ENCODE results near the gene SPTLC3. TPM values are rescaled to one million over a fixed set of nuclear protein-coding genes. Genes with fewer than 3 reads are reported as not detected.

Gene SPTLC3
- total RNA-seq, 1 experiment from 2014 or later = 16.1 TPM

DNA sequence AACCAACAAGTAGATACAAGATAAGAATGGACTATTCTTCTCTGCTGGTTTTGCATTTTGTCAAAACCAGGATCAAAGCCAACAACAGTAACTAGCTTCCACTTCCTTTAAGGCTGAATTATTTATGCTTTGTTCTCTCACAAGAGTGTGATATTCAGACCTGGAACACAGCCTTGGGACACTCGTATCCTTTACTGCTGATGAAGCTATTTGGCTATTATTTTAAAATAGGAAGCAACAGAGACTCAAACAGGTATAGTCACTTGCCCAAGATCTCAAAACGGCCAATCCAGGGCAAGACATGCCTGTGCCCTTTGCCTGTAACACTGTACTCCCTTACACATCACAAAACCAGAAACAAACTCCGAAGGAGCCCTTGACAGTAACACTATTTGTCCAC is 19.9 kb downstream of the SPTLC3 start:
- DNase-seq (ENCODE audit: extremely low read depth, low read depth) = peak; percentile 47

DNA sequence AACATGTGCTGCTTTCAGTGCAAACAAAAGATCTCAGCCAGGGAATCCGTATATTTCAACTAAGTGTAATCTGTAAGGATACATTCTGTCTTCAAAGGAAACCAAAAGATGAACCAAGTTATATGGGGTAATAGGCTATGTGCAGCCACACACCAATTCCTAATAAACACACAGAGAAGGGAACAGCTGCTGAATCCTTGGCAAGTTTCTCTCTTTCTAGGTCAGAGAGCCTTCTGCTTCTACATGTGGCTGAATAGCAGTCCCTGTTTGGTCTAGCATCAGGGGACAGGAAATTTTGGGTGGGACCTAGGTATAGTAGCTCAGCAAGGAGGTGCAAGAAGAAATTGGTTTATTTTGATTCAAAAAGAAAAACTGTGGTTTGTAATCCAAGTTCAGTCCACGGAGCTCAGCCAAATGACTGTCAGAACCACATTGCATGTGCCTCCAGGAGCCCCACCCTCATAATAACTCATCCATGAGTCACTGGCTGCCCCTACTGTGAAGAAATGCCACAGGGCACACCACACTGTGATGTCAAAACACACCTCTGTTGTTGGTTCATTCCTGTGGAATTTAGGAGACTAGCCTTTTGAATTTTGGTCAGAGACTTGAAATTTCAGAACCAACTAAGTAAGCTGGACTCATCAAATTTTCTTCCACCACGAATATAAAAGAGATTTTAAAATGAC is 21.1 kb downstream of the SPTLC3 start:
- DNase-seq (ENCODE audit: extremely low read depth, low read depth) = peak; percentile 86

DNA sequence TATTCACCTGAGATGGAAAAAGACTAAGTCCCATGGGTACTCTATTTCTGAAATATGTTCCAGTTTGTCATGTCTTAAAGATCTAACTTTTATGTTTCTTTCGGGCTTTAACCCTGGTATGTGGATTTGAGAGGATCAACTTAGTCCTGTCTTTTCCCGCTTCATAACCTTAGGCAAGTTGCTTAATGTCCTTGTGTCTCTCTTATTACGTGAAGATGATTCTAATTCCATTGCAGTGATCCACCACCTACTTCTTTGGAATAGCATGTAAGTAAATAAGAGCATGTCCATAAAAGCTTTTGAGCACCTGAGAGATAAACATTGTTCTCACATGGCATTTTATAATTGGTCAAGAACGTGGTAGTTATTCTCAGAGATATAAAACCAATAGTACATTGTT is 23.0 kb downstream of the SPTLC3 start:
- DNase-seq (ENCODE audit: extremely low read depth, low read depth) = no peak

DNA sequence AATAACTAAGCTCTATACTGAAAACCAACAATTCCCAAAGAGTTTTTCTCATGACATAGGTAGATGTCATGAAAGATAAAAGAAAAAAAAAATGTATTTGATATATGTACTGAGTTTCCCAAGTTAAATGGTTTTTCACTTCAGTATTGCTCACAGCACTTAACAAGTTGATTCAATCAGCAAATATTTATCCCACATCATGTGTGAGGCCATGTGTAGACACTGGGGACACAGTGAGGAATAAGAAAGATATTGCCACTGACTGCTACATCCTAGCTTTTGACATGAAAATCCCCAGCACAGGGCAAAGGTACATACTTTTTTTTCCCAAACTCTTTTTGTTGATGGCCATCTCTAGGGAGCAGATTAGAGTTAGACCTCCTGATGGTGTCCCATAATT is 25.3 kb downstream of the SPTLC3 start:
- no peak for DNase-seq (ENCODE audit: extremely low read depth, low read depth)

DNA sequence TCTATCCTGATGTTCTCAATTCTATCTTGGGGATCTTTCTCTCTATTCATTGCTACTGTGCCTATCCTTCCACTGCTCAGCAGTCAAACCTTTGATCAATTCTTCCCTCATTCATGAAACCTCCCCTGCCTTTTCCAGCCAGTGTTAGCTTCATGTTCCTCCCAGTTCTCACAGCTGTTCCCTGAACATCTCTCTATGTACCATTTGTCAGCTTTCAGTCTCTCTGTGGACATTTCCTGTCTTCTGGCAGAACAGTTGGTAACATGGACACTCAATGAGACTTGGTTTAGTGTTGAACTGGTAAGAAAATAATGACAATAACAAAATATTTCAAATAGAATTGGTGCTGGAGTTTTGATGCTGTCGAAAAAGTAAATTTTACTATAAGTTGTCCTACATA is 26.2 kb downstream of the SPTLC3 start:
- no peak for DNase-seq (ENCODE audit: extremely low read depth, low read depth)

DNA sequence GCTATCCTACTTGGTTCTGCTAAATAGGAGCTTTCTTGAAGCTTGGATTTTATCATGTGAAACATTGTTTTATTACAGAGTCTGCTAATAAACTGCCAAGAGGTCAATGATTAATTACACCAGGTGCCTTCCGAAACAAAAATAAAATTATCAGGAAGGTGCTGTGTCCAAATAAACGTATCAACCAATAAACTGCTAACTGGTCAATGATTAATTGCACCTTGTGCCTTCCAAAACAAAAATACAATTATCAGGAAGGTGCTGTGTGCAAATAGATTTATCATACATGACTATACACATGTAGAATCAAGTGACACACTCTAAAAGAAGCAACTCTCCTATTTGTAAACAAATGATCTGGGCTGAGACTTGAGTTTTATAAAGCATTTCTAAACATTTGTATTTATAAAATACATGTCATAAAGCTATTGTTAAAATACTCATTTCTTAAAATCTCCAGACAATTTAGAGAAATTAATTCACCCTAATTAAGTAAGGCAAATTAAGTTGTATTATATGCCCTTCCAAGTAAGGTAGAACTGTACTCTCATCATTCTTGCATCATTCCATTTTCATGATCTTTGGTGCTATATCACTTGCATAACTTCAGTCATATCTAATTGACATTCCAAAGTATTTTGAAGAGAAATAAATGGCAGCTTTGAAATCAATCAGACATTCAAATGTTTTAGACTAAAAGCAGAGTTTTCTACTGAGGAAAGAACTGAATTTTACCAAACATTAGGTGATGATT is 26.8 kb downstream of the SPTLC3 start:
- no peak for DNase-seq (ENCODE audit: extremely low read depth, low read depth)

DNA sequence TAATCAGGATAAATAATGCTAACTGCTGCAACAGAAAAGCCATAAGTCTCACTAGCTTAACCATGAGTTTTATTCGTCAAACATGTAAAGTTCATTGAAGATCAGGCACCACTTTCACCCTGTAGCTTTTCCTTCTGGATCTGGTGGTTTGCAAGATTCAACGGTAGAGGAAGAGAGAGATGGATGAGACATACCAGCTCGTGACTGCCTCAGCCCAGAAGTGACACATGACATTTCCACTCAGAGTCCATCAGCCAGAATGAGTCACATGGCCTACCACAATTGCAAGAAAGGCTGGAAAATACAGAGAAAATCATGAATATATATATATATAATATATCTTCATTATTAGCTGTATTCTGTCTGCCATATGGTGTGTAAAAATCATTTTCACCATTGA is 29.0 kb downstream of the SPTLC3 start:
- DNase-seq (ENCODE audit: extremely low read depth, low read depth) = no peak

DNA sequence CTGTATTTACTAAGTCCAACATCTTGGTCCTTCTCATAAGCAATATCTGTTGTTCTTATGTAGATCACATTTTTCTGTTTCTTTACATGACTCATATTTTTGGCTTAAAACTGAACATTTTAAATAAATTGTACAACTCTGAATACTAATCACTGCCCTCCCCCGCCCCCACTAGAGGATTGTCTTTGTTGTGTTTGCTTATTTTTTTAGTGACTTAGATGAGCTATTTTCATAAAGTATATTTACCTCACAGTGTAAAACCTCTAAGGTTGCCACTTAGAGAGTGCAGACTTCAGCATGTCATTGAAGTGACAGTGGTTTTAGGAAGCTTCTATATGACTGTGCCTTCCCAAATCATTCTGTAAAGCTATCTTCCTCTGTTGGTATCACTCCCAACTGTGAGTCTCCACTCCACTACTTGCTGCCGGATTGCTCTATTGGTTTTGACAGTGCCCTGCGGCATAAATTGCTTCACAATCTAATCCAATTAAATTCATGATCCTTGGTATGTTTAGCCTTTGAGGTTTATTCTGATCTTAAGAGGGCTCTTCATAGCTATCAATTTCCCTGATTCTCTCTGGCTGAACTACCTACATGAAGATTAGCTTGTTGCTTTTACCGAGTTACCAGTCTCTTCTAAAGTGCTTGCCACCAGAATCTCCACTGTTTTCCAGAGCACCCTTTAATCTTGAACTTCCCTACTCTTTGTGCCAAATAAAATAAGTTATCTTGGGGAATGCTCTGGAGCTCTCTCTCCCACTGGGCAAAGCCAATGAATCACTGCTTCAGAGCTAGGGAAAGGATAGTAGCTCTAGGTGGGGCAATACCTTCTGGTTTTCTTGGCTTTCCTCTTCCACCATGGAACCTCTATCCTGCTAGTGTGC is 33.0 kb downstream of the SPTLC3 start:
- DNase-seq (ENCODE audit: extremely low read depth, low read depth) = no peak

DNA sequence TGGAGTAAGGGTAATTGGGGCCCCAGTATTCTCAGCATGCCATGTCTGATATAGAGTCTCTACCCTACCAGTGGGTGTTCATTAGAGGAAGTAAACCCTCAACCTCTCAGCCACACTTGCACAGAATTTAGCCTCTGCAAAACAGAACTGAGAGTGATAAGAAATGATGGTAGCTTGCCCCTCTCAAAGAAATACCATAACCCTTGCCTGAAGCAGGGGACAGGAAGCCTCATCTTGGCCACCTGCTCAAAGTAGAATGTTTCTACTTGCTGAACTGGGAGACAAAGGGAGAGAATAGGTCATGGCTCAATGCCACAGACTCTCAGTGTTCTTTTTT is 33.7 kb downstream of the SPTLC3 start:
- no peak for DNase-seq (ENCODE audit: extremely low read depth, low read depth)

DNA sequence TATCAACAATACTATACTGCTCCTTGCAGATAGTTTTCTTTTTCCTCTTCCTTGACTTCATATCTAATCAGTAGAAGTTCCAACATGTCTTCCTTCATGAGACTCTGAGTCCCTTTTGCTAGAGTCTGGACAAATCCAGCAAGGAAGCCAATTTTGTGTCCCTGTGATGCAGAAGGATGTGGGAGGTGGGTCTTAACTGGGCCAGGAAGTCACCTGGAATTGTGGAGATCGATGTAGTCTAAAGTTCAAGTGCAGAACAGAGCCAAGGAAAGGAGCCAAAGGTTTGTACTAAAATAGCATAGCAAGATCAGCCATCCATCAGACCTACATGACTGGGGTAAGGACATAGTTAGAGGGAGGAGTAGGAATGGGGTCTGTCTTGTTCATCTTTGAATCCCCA is 37.6 kb downstream of the SPTLC3 start:
- DNase-seq (ENCODE audit: extremely low read depth, low read depth) = no peak

DNA sequence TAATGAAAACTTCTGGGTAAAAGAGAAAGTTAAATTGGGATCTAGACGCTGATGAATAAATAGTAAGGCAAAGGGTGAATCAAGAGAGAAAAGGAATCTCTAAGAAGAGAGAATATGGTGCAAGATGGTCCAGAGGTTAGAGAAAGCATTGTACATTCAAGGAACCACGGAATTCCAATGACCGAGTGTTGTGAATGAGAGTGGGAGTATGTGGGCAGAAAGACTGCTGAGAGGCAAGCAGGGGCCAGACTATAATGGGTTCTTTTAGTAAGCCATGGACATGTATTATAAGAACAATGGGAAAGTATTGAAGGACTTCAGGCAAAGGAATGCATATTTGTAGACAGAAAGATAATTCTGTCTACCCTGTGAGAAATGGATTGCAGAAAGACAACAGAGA is 45.2 kb downstream of the SPTLC3 start:
- no peak for DNase-seq (ENCODE audit: extremely low read depth, low read depth)

DNA sequence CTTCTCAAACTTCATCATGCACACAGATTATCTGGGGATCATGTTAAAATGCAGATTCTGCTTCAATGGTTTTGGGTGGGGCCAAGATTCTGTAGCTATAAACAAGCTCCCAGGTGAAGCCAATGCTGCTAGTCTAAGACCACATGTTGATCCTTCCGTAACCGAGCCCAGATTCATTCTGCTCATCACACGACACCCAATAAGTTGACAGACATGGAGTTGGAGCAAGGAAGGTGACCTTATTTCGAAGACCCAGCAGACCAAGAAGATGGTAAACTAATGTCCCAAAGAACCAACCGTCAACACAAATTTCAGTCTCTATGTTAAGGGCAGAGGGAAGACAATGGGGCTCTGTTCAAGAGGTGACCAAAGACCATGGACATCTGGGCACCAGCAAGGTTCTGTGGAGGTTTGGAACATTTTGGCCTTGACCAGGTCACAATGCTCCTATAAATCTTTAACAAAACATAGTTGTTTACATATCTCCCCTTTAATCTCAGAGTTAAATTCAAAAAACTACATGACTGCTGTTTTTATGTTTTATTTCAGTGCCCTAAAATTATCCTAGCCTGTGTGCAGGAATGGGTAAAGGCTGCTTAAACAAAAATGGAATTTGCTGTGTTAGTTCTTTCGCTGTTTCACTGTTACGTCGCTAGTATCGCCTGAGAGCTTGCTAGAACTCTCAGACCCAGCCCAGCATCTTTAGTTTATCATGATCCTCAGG is 50.1 kb downstream of the SPTLC3 start:
- DNase-seq (ENCODE audit: extremely low read depth, low read depth) = no peak

DNA sequence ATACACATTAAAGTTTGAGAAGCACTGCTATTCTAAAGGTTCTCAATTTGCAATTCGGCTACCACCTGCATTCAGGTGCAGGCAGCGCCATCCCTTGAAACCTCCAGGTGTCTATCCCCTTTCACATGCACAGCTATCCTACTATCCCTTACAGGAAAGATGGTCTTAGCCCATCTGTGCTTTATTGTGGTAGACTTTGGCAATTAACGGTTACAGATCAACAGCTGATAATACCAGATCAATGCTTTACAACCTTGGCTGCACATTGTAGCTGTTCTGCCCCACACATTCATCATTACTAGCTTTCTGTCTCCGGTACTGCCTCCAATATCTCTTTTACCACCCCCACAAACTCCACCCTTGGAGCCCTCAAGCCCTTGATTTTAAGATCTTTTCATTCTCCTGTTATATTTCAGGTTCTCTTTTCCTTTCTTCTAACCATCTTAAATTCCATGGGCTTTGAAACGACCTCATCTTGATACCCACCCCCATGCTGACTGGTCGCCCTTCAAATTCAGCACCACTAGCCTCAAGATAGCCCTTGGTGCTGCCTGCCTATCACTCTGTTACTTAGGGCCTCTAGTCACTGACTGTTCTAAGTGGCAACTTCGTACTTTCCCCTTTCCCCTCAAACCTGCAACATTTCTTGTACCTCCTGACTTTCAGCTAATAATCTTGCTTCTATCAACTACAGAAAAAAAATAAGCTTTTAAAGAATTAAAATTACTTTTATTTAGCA is 50.8 kb downstream of the SPTLC3 start:
- no peak for DNase-seq (ENCODE audit: extremely low read depth, low read depth)

DNA sequence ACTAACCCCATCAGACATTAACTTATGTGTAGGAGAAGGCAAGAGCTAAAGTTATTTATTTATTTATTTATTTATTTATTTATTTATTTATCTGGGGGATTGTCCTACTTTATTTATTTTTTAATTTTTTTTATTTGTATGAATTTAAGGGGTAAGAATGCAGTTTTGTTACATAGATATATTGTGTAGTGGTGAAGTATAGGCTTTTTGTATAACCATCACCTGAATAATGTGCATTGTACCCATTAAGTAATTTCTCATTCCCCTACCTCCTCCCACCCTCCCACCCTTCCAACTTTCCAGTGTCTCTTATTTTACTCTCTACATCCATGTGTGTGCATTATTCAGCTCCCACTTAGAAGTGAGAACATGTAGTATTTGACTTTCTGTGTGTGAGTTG is 51.6 kb downstream of the SPTLC3 start:
- no peak for DNase-seq (ENCODE audit: extremely low read depth, low read depth)

DNA sequence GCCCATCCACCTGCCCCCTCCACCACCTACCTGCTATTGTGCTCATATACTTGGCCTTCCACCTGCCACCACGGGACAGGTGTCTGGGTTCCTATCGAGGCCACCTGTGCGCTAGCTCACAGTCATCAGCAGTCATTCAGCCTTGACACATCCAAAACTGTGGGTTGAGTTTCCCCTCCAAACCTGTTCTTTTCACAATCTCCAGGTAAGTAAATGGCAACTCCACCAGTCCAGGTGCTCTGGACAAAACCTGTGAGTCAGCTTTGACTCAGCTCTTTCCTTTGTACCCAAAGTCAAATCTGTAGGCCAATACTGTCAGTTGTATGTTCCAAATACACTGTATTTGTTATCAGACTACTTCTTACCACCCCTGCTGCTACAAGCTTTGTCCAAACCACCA is 52.6 kb downstream of the SPTLC3 start:
- no peak for DNase-seq (ENCODE audit: extremely low read depth, low read depth)

DNA sequence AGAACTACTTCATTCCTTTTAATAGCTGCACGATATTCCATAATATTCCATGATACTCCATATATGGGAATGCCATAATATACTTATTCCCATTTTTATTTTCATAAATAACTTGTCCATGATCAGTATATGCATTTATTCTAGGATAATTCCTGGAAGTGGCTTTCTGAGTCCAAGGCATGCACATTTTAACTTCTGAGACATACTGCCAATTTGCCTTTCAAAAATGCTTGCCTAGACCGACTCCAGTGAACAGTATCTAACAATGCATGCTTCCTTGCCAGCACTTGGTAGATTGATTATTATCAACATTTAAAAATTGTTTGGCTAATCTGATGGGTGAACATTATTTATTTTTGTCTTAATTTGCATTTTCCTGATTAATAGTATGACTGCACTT is 54.0 kb downstream of the SPTLC3 start:
- no peak for DNase-seq (ENCODE audit: extremely low read depth, low read depth)

DNA sequence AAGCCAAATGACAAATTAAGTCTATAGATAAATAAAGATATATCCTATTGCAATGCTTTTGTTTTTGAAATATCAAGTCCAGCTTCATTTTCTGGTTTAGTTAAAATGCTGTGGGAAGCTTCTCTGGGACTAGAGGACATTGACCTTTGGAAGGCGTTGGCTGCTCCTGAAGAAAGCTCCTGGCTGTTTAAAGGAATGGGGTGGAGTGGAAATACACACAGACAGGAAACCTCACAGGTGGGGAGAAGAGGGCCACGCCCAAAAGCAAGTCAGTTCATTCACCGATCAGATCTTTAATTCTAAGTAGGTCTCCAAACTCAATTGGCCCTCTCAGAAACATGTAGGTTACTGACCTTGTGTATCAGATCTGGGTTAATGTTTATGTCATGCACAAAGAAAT is 59.6 kb downstream of the SPTLC3 start:
- DNase-seq (ENCODE audit: extremely low read depth, low read depth) = no peak

DNA sequence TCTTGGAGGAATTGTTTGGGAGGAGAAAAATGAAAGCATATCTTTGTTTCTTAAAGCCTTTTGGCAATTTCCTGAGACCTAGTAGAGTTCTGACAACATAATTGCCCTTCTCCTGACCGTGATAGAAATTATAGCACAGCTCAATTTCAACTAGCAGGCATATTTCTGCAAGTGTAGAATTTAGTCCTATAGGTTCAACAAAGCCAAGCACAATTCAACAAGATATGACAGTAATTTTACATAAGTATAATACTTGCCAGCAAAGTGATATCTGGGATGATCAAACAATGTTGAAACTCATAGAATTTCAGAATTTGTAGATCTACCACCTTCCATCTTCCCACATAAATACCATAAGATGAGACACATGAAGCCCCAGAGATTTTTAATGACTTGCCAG is 73.1 kb downstream of the SPTLC3 start:
- DNase-seq (ENCODE audit: extremely low read depth, low read depth) = no peak

DNA sequence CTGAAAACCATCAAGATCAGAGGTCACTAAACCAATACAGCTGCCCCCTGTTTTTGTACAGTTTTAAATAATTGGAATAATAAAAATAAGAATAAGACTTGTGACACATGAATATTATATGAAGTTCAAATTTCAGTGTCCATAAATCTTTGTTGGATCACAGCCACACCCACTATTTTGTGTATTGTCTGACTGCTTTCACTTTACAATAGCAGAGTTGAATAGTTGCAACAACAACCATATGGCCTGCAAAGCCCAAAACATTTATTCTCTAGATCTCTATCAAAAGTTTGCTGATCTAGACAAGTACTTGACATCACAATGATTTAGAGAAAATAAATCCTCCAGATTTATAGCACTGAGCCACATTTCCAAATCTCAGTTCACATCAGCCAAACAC is 73.6 kb downstream of the SPTLC3 start:
- no peak for DNase-seq (ENCODE audit: extremely low read depth, low read depth)

DNA sequence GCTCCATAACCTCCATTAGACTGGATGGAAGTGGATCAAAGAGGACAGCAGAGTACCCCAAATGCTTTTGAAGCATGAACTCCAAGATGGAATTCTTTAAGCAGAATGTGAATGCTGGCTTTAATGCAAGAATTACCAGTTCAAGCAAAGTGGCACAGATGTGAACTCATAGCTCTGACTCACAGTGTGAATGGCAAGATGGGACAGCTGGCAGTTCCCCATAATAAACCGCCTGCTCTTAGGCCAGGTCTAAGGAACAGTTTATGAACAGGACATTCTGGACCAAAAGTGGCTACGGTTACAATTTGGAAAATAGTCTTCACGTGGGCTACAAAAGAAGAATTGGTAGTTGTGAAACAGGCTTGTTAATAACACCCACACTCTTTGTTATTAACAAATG is 76.5 kb downstream of the SPTLC3 start:
- DNase-seq (ENCODE audit: extremely low read depth, low read depth) = no peak
